Small intestine (tissue), 7 donors: ENCODE measurements around the gene APOL4. TPM values are rescaled to one million over a fixed set of nuclear protein-coding genes. Genes with fewer than 3 reads are reported as not detected.
A peak's percentile ranks its signal among the peaks of the same experiment; 100 is the strongest.

Experiments
- DNase-seq, 2 donors: peaks; one replicate each; pipeline versions ENCODE4 v3.0.0 to v3.0.0-alpha.2; 2013
- FAIRE-seq: peaks from 2 replicates; lab custom pipeline; 2012; peaks lifted over from hg19 to GRCh38; lab: Jason Lieb, UNC
- H3K27ac ChIP-seq, 3 donors: one replicate each; pipeline ENCODE4 v1.5.1; 2013; ENCODE audit warnings: low read length in 2 of 3, mild to moderate bottlenecking in 2 of 3, control low read depth in 1 of 3, inconsistent platforms in 1 of 3, low read depth in 1 of 3, moderate library complexity in 1 of 3
- H3K27me3 ChIP-seq, 3 donors: one replicate each; pipeline ENCODE4 v1.6.1; 2013; ENCODE audit warnings: low read length in 3 of 3, inconsistent platforms in 1 of 3; ENCODE audit not compliant: control insufficient read depth in 3 of 3, insufficient read depth in 3 of 3
- H3K36me3 ChIP-seq, 3 donors: one replicate each; pipeline ENCODE4 v1.6.1; 2013; ENCODE audit warnings: low read length in 3 of 3, inconsistent platforms in 1 of 3, low read depth in 1 of 3, mild to moderate bottlenecking in 1 of 3, moderate library complexity in 1 of 3; ENCODE audit not compliant: control insufficient read depth in 3 of 3, insufficient read depth in 2 of 3
- H3K4me1 ChIP-seq, 3 donors: one replicate each; pipeline ENCODE4 v1.6.1; 2013; ENCODE audit warnings: low read length in 2 of 3, inconsistent platforms in 1 of 3, low read depth in 1 of 3, mild to moderate bottlenecking in 1 of 3, moderate library complexity in 1 of 3; ENCODE audit not compliant: control insufficient read depth in 3 of 3, insufficient read depth in 2 of 3
- H3K4me3 ChIP-seq, 3 donors: one replicate each; pipeline ENCODE4 v1.5.1; 2013; ENCODE audit warnings: low read length in 3 of 3, control low read depth in 1 of 3, inconsistent platforms in 1 of 3, low read depth in 1 of 3, mild to moderate bottlenecking in 1 of 3, moderate library complexity in 1 of 3
- H3K9me3 ChIP-seq, 2 donors: one replicate each; pipeline ENCODE4 v1.6.1; 2013; ENCODE audit warnings: low read depth in 1 of 2, low read length in 1 of 2; ENCODE audit not compliant: control insufficient read depth in 2 of 2, insufficient read depth in 1 of 2
- WGBS, 3 donors: extraction: QIAGEN DNeasy Blood & Tissue Kit; methylation state at CpG; one replicate each; pipeline ENCODE4 v1.1.7; 2013; 5-methylcytosine and 5-hydroxymethylcytosine counted together
- polyA plus RNA-seq, 4 donors: library from polyadenylated mRNA; stranded (reverse) in 3 of 4; unstranded in 1 of 4; fragments of 200-250 nt in 3 of 4; fragments of 120-200 nt in 1 of 4; gene quantifications; one replicate each; pipeline versions ENCODE4 v1.2.1 to v1.2.3, GENCODE V29; 2013
- donor health status: healthy with polysubstance abuse.
- donor health status: control.
- donor health status: control.
- donor health status: Bipolar disorder and iron deficiency.
- donor health status: healthy.

Gene APOL4
- polyA plus RNA-seq, 4 donors: 6.6 to 12.8 (median 9.6) TPM

GRCh38 chr22:36227806-36228205 is 26.2 kb upstream of the APOL4 start:
- DNase-seq (no peak), FAIRE-seq (no peak)
- H3K27ac ChIP-seq: no peak overlapping the region
- no peak overlapping the region for H3K4me3 ChIP-seq
- 92 to 99% (median 96%) methylated on average over 8 of the region's 8 CpGs for WGBS, 3 donors
- H3K9me3 ChIP-seq: no peaks in the 10 kb centered on the region
- H3K36me3 ChIP-seq: peaks cover 9 to 56% (median 18%) of the 10 kb centered on the region in 3 donors
- no peaks in the 10 kb centered on the region for H3K4me1 ChIP-seq
- H3K27me3 ChIP-seq: no peaks in the 10 kb centered on the region

- 90 to 96% (median 94%) methylated on average over 9 of the region's 9 CpGs for WGBS, 3 donors
- Histone ChIP-seq H3K4me3 (no peak overlapping the region), H3K4me1 (no peaks in the 10 kb centered on the region), H3K27ac (no peak overlapping the region), H3K27me3 (no peaks in the 10 kb centered on the region), H3K9me3 (no peaks in the 10 kb centered on the region), H3K36me3 (peaks cover 9 to 51% (median 14%) of the 10 kb centered on the region in 3 donors)
- DNase-seq (no peak), FAIRE-seq (no peak)
Measured at GRCh38 chr22:36227396-36227795, 25.8 kb upstream of the APOL4 start.

DNA sequence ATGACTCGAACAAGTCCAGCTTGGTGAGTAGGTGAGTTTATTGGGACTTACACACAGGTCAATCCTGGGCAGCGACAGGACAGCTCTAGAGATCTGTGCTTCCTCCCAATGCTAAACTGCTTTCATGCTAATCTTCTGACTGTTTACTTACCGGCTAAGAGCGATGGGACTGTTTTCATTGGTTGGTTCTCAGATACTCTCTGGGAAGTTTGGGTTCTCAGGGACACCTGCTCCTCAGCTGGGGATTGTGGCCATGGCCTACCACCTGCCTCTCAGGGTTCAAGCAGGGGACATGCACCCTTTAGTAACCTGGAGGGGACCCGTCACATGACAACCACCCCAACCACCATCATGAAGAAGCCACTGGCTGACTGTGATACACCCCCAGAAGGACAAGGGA is 24.6 kb upstream of the APOL4 start:
- DNase-seq (no peak), FAIRE-seq (no peak)
- no peak overlapping the region for H3K4me3 ChIP-seq
- peaks cover 9 to 43% (median 9%) of the 10 kb centered on the region in 3 donors for H3K36me3 ChIP-seq
- H3K9me3 ChIP-seq: no peaks in the 10 kb centered on the region
- H3K4me1 ChIP-seq: no peaks in the 10 kb centered on the region
- H3K27me3 ChIP-seq: no peaks in the 10 kb centered on the region
- WGBS, 3 donors: 81 to 94% (median 91%) methylated on average over 5 of the region's 5 CpGs
- H3K27ac ChIP-seq: no peak overlapping the region

DNA sequence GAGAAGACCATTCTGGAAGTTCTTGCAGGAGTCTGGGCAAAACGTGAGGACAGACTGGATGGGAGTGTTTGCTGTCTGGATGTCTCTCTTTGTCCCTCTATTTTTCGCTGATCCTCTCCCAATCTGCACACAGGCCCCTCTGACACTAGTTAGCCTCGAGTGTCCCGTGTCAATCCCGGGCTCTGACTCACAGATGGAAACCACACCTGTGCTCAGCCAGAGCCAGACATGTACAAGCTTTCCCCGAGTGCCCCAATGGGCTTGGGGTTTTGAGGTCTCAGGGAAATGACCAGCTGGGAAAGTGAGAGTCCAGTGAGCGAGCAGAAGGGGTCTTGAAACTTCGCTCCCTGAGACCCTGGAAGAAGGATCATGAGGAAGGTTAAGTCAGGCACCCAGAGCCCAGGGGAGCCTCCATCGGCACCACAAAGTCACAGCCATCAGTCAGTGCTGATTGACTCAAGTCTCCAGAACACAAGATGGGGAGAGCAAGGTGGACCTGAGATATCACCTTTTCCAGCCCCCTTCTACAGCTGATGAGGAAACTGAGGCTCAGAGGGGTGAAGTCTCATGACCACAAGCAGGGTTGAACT is 23.8 kb upstream of the APOL4 start:
- peaks cover 0 to 3% (median 0%) of the 10 kb centered on the region in 3 donors for H3K4me1 ChIP-seq
- no peak for DNase-seq
- no peak for FAIRE-seq
- no peak overlapping the region for H3K27ac ChIP-seq
- peaks cover 5 to 37% (median 9%) of the 10 kb centered on the region in 3 donors for H3K36me3 ChIP-seq
- no peaks in the 10 kb centered on the region for H3K27me3 ChIP-seq
- no peaks in the 10 kb centered on the region for H3K9me3 ChIP-seq
- WGBS, 3 donors: 79 to 89% (median 81%) methylated on average over 9 of the region's 9 CpGs
- H3K4me3 ChIP-seq: no peak overlapping the region

- Histone ChIP-seq H3K36me3 (peaks cover 5 to 31% (median 9%) of the 10 kb centered on the region in 3 donors), H3K4me1 (peaks cover 0 to 4% (median 0%) of the 10 kb centered on the region in 3 donors), H3K27me3 (no peaks in the 10 kb centered on the region), H3K27ac (no peak overlapping the region), H3K4me3 (no peak overlapping the region), H3K9me3 (no peaks in the 10 kb centered on the region)
- DNase-seq (no peak), FAIRE-seq (no peak)
- 79 to 92% (median 82%) methylated on average over 4 of the region's 4 CpGs for WGBS, 3 donors
Measured at GRCh38 chr22:36224245-36224644, 22.6 kb upstream of the APOL4 start.

GRCh38 chr22:36223504-36223903 is 21.9 kb upstream of the APOL4 start:
- no peaks in the 10 kb centered on the region for H3K9me3 ChIP-seq
- FAIRE-seq (no peak), DNase-seq (no peak)
- H3K4me1 ChIP-seq: peaks cover 0 to 4% (median 0%) of the 10 kb centered on the region in 3 donors
- no peak overlapping the region for H3K27ac ChIP-seq
- H3K4me3 ChIP-seq: no peak overlapping the region
- H3K36me3 ChIP-seq: peaks cover 5 to 24% (median 9%) of the 10 kb centered on the region in 3 donors
- H3K27me3 ChIP-seq: no peaks in the 10 kb centered on the region
- 87 to 93% (median 88%) methylated on average over 8 of the region's 8 CpGs for WGBS, 3 donors

- FAIRE-seq: no peak
- no peaks in the 10 kb centered on the region for H3K9me3 ChIP-seq
- WGBS, 3 donors: 89 to 90% (median 89%) methylated on average over 9 of the region's 9 CpGs
Measured at GRCh38 chr22:36222887-36223450, 21.4 kb upstream of the APOL4 start.

DNA sequence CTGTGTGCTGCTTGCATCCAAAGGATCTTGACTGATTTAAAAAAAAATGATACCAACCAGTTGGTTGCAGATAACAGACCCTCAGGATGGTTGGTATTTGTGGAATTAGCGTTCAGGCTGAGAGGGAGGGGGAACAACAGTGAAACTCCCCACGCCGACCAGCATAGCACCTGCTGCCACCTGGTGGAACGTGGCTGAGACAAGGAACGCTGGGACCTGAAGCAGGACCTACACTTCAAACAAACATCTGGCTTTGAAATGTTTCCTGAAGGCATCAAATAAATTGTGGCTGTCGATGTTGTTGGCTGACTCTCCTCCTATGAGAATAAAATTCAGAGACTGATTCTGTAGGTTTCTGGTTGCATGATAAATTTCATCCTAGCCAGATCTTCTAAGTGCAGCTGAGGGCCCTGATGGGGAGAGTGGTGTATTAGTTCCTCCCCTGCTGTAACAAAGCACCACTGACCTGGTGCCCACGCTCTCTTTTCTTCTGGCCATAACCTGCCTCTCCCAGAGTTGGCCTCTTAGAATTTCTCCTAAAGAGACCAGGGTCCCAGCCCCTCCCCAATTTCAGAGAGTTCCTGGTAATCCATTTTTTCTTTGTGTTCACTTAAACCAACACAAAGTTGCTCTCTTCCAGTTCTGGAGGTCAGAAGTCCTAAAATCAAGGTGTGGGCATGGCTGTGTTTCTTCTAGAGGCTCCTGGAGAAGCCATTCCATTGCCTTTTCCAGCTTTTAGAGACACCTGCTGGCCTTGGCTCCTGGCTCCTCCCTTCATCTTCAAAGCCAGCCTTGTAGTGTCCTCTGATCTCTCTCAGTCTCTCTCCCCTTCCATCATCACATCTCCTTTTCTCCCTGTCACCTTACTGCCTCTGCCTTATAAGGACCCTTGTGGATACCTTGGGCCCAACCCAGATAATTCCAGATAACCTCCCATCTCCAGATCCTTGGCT is 20.5 kb upstream of the APOL4 start:
- WGBS, 3 donors: 7 to 18% (median 8%) methylated on average over 7 of the region's 7 CpGs
- no peaks in the 10 kb centered on the region for H3K9me3 ChIP-seq
- H3K4me1 ChIP-seq: peaks cover 0 to 10% (median 0%) of the 10 kb centered on the region in 3 donors
- FAIRE-seq (no peak), DNase-seq (peak; percentile 52 to 68)
- H3K27me3 ChIP-seq: no peaks in the 10 kb centered on the region
- peaks cover 0 to 14% (median 0%) of the 10 kb centered on the region in 3 donors for H3K36me3 ChIP-seq
- H3K27ac ChIP-seq: no peak overlapping the region
- no peak overlapping the region for H3K4me3 ChIP-seq

More at GRCh38 chr22:36222887-36223450, 21.4 kb upstream of the APOL4 start:
- H3K27ac ChIP-seq: no peak overlapping the region
- no peaks in the 10 kb centered on the region for H3K27me3 ChIP-seq
- peaks cover 4 to 22% (median 7%) of the 10 kb centered on the region in 3 donors for H3K36me3 ChIP-seq
- H3K4me1 ChIP-seq: peaks cover 0 to 4% (median 0%) of the 10 kb centered on the region in 3 donors
- DNase-seq: no peak
- no peak overlapping the region for H3K4me3 ChIP-seq
